DMS 273 (cell line): Measurements from ENCODE around the gene EML2.
"Not testable (repeated sequence)": the region's sequence is repeated elsewhere in the genome, so short reads cannot be mapped to it uniquely, and the experiment has no call there.

Experiments
- DNase-seq: peaks from one replicate; lab custom pipeline; 2025; ENCODE audit not compliant: unreplicated experiment; lab: John Stamatoyannopoulos, UW

The EML2 gene

GRCh38 chr19:45655073-45655472, 15.9 kb upstream of the EML2 start:
- DNase-seq, result no peak

GRCh38 chr19:45653634-45654033, 14.4 kb upstream of the EML2 start:
- peak; percentile 76 for DNase-seq

GRCh38 chr19:45650722-45651121, 11.5 kb upstream of the EML2 start:
- DNase-seq, result no peak

GRCh38 chr19:45646345-45646698, 7.1 kb upstream of the EML2 start:
- DNase-seq, result no peak

- peak; percentile 98 for DNase-seq
These were observed 6.6 kb upstream of the EML2 start for GRCh38 chr19:45645631-45646344.

- DNase-seq, result peak; percentile 92
These were observed 6.0 kb upstream of the EML2 start for GRCh38 chr19:45645068-45645630.

- peak; percentile 76 for DNase-seq
These were observed 5.0 kb upstream of the EML2 start for GRCh38 chr19:45643927-45644771.

- DNase-seq, result peak; percentile 93
These were observed 4.1 kb upstream of the EML2 start for GRCh38 chr19:45643024-45643926.

- peak; percentile 85 for DNase-seq
These were observed 2.3 kb upstream of the EML2 start for GRCh38 chr19:45641274-45642105.

GRCh38 chr19:45640849-45641273, 1.7 kb upstream of the EML2 start:
- peak; percentile 58 for DNase-seq

- DNase-seq, result no peak
These were observed 1.1 kb downstream of the EML2 start for GRCh38 chr19:45637890-45638667.

GRCh38 chr19:45636902-45637301, 2.3 kb downstream of the EML2 start:
- DNase-seq, result no peak

- DNase-seq, result no peak
These were observed 2.9 kb downstream of the EML2 start for GRCh38 chr19:45636275-45636674.

GRCh38 chr19:45632468-45633196, 6.6 kb downstream of the EML2 start:
- peak; percentile 97 for DNase-seq

- DNase-seq, result no peak
These were observed 8.7 kb downstream of the EML2 start for GRCh38 chr19:45630463-45630862.

- no peak for DNase-seq
These were observed 9.5 kb downstream of the EML2 start for GRCh38 chr19:45629704-45630103.

- DNase-seq, result not testable (repeated sequence)
These were observed 11.0 kb downstream of the EML2 start for GRCh38 chr19:45628219-45628618.

GRCh38 chr19:45623984-45624383, 15.2 kb downstream of the EML2 start:
- no peak for DNase-seq
